ENCODE measurements around the gene GPATCH11.
A peak's percentile ranks its signal among the peaks of the same experiment; 100 is the strongest.

Gene GPATCH11

GRCh38 chr2:37083873-37084794 lies at the start of gene GPATCH11, which contains the start of gene HEATR5B:
Gene GPATCH11 (plus strand): TSS chr2:37084518. CDS start chr2:37088382, 3,864 bp downstream.
Gene HEATR5B (minus strand): TSS chr2:37084372. CDS start chr2:37083414, 958 bp downstream.
- TF ChIP-seq REST (IDR thresholded peaks at IDR 0.05; ENCODE audit: low read depth) (no peak), USF1 (IDR thresholded peaks at IDR 0.05) (peak; percentile 54), MAX (IDR thresholded peaks at IDR 0.05) (peak; percentile 85), TCF12 (IDR thresholded peaks at IDR 0.05; ENCODE audit: low read depth) (no peak), EP300 (IDR thresholded peaks at IDR 0.05; ENCODE audit: borderline replicate concordance) (0 out of 2 replicates have a peak, but pooled peaks have one; percentile 11), TAF1 (IDR thresholded peaks at IDR 0.05; ENCODE audit: low read depth) (peak; percentile 55; the same call in 1 of the 2 replicates), CEBPB (IDR thresholded peaks at IDR 0.05) (peak; percentile 85)

- TF ChIP-seq RAD21 (IDR thresholded peaks at IDR 0.05; ENCODE audit: low read depth): no peak
- TF ChIP-seq EGR1 (IDR thresholded peaks at IDR 0.05): no peak
- no peak for TF ChIP-seq TAF1 (IDR thresholded peaks at IDR 0.05; ENCODE audit: low read depth)
- TF ChIP-seq FOXM1 (IDR thresholded peaks at IDR 0.05; ENCODE audit: borderline replicate concordance, low read depth): no peak
- TF ChIP-seq YY1 (IDR thresholded peaks at IDR 0.05; ENCODE audit: low read depth): no peak
- TF ChIP-seq USF1 (IDR thresholded peaks at IDR 0.05): no peak
- no peak for TF ChIP-seq CEBPB (IDR thresholded peaks at IDR 0.05)
- no peak for TF ChIP-seq TCF12 (IDR thresholded peaks at IDR 0.05; ENCODE audit: low read depth)
- no peak for TF ChIP-seq REST (IDR thresholded peaks at IDR 0.05; ENCODE audit: low read depth)
- TF ChIP-seq CREB1 (IDR thresholded peaks at IDR 0.05; ENCODE audit: low read depth): no peak
- TF ChIP-seq TEAD4 (IDR thresholded peaks at IDR 0.05): no peak
- no peak for TF ChIP-seq NFIC (IDR thresholded peaks at IDR 0.05)
- TF ChIP-seq EP300 (IDR thresholded peaks at IDR 0.05; ENCODE audit: borderline replicate concordance): no peak
- TF ChIP-seq ZBTB7A (IDR thresholded peaks at IDR 0.05; ENCODE audit: low read depth): no peak
- TF ChIP-seq MAX (IDR thresholded peaks at IDR 0.05): no peak
Measured at GRCh38 chr2:37037771-37038170, 46.5 kb upstream of the GPATCH11 start.

- no peak for TF ChIP-seq REST (IDR thresholded peaks at IDR 0.05; ENCODE audit: low read depth)
- TF ChIP-seq TAF1 (IDR thresholded peaks at IDR 0.05; ENCODE audit: low read depth): no peak
- TF ChIP-seq RAD21 (IDR thresholded peaks at IDR 0.05; ENCODE audit: low read depth): no peak
- no peak for TF ChIP-seq EGR1 (IDR thresholded peaks at IDR 0.05)
- no peak for TF ChIP-seq NFIC (IDR thresholded peaks at IDR 0.05)
- TF ChIP-seq EP300 (IDR thresholded peaks at IDR 0.05; ENCODE audit: borderline replicate concordance): no peak
- TF ChIP-seq ZBTB7A (IDR thresholded peaks at IDR 0.05; ENCODE audit: low read depth): no peak
- no peak for TF ChIP-seq MAX (IDR thresholded peaks at IDR 0.05)
- no peak for TF ChIP-seq TCF12 (IDR thresholded peaks at IDR 0.05; ENCODE audit: low read depth)
- TF ChIP-seq CEBPB (IDR thresholded peaks at IDR 0.05): no peak
- TF ChIP-seq FOXM1 (IDR thresholded peaks at IDR 0.05; ENCODE audit: borderline replicate concordance, low read depth): no peak
- no peak for TF ChIP-seq USF1 (IDR thresholded peaks at IDR 0.05)
- TF ChIP-seq YY1 (IDR thresholded peaks at IDR 0.05; ENCODE audit: low read depth): no peak
- TF ChIP-seq CREB1 (IDR thresholded peaks at IDR 0.05; ENCODE audit: low read depth): no peak
- TF ChIP-seq TEAD4 (IDR thresholded peaks at IDR 0.05): no peak
Measured at GRCh38 chr2:37039580-37039979, 44.7 kb upstream of the GPATCH11 start.
